RWPE2 (cell line): ENCODE measurements around the gene CDC42BPG.

Experiments used
- ATAC-seq: fragments of 200-7000 bp; cut with Tn5 transposase; 3 replicates; pipeline ENCODE4 v1.9.1; 2021; ENCODE audit warnings: low read depth
- DNase-seq: peaks from one replicate; pipeline ENCODE4 v3.0.0-alpha.2; 2020; ENCODE audit warnings: low spot score
- H3K27ac ChIP-seq: fragments of 450-650 bp; 2 replicates; pipeline ENCODE4 v1.5.1; 2017; ENCODE audit warnings: mild to moderate bottlenecking; ENCODE audit not compliant: poor library complexity, severe bottlenecking
- H3K27me3 ChIP-seq: fragments of 250-450 bp; sonication (Bioruptor Pico); 2 replicates; pipeline ENCODE4 v1.5.1; 2021; ENCODE audit warnings: mild to moderate bottlenecking, moderate library complexity; ENCODE audit not compliant: insufficient read depth, poor library complexity, severe bottlenecking
- H3K36me3 ChIP-seq: fragments of 250-450 bp; sonication (Bioruptor Pico); 2 replicates; pipeline ENCODE4 v1.5.1; 2020; ENCODE audit warnings: low read depth, mild to moderate bottlenecking, moderate library complexity
- H3K4me1 ChIP-seq: fragments of 250-450 bp; sonication (Bioruptor Pico); 2 replicates; pipeline ENCODE4 v1.5.1; 2021; ENCODE audit warnings: mild to moderate bottlenecking, moderate library complexity; ENCODE audit not compliant: insufficient read depth, poor library complexity, severe bottlenecking
- H3K4me3 ChIP-seq: fragments of 250-450 bp; sonication (Bioruptor Pico); 2 replicates; pipeline ENCODE4 v1.5.1; 2021; ENCODE audit warnings: mild to moderate bottlenecking, moderate library complexity; ENCODE audit not compliant: severe bottlenecking
- H3K9me3 ChIP-seq: fragments of 250-450 bp; sonication (Bioruptor Pico); 2 replicates; pipeline ENCODE4 v1.5.1; 2021; ENCODE audit warnings: mild to moderate bottlenecking, moderate library complexity; ENCODE audit not compliant: severe bottlenecking
- CTCF ChIP-seq: fragments of 450-650 bp; IDR thresholded peaks from one replicate; pipeline ENCODE4 v1.5.1; 2017; ENCODE audit warnings: mild to moderate bottlenecking, moderate library complexity; ENCODE audit not compliant: poor library complexity, severe bottlenecking

The CDC42BPG gene

GRCh38 chr11:64887757-64888405 is 43.4 kb upstream of the CDC42BPG start:
- Histone ChIP-seq H3K36me3 (no peaks in the 10 kb centered on the region), H3K4me1 (peaks cover 11% of the 10 kb centered on the region), H3K9me3 (no peaks in the 10 kb centered on the region), H3K27me3 (no peaks in the 10 kb centered on the region), H3K27ac (no peak overlapping the region), H3K4me3 (no peak overlapping the region)
- DNase-seq (no peak), ATAC-seq (peak; percentile 59)
- TF ChIP-seq CTCF, result peak; percentile 94

- TF ChIP-seq CTCF, result no peak
- DNase-seq (no peak), ATAC-seq (no peak)
- H3K4me3 ChIP-seq, result no peak overlapping the region
- H3K9me3 ChIP-seq, result no peaks in the 10 kb centered on the region
- H3K27ac ChIP-seq, result no peak overlapping the region
- H3K36me3 ChIP-seq, result no peaks in the 10 kb centered on the region
- no peaks in the 10 kb centered on the region for H3K27me3 ChIP-seq
- peaks cover 11% of the 10 kb centered on the region for H3K4me1 ChIP-seq
Measured at GRCh38 chr11:64887234-64887756, 42.8 kb upstream of the CDC42BPG start.

- H3K4me1 ChIP-seq, result peaks cover 11% of the 10 kb centered on the region
- H3K9me3 ChIP-seq, result no peaks in the 10 kb centered on the region
- peak; percentile 77 for ATAC-seq
Measured at GRCh38 chr11:64885367-64886286, 41.2 kb upstream of the CDC42BPG start.

GRCh38 chr11:64884019-64884418 is 39.6 kb upstream of the CDC42BPG start:
- Histone ChIP-seq H3K36me3 (no peaks in the 10 kb centered on the region), H3K4me1 (peaks cover 11% of the 10 kb centered on the region), H3K4me3 (no peak overlapping the region), H3K9me3 (no peaks in the 10 kb centered on the region), H3K27ac (no peak overlapping the region), H3K27me3 (no peaks in the 10 kb centered on the region)
- ATAC-seq (no peak), DNase-seq (no peak)
- TF ChIP-seq CTCF, result no peak

More at GRCh38 chr11:64885367-64886286, 41.2 kb upstream of the CDC42BPG start:
- Histone ChIP-seq H3K27ac (peak overlapping the region; percentile 51), H3K27me3 (no peaks in the 10 kb centered on the region), H3K36me3 (no peaks in the 10 kb centered on the region), H3K4me3 (no peak overlapping the region)
- DNase-seq, result no peak
- TF ChIP-seq CTCF, result no peak
